LHCN-M2 (cell line): ENCODE results near the gene RSPO4. TPM values are rescaled to one million over a fixed set of nuclear protein-coding genes. Genes with fewer than 3 reads are reported as not detected.
A peak's percentile ranks its signal among the peaks of the same experiment; 100 is the strongest.
"Not testable (repeated sequence)": the region's sequence is repeated elsewhere in the genome, so short reads cannot be mapped to it uniquely, and the experiment has no call there.

Experiments
- DNase-seq: peaks from one replicate; pipeline ENCODE4 v3.0.0-alpha.2; 2012; ENCODE audit warnings: low read depth
- total RNA-seq: library from RNA; depleted of rRNA; stranded (reverse); fragments of >200 nt; gene quantifications from 2 replicates; pipeline ENCODE4 v1.2.3, GENCODE V29; 2014

Gene RSPO4
- total RNA-seq, 1 experiment from 2014 or later = not detected

GRCh38 chr20:1003920-1004697, 2.0 kb upstream of the RSPO4 start:
- DNase-seq = no peak

- DNase-seq = no peak
Observed at GRCh38 chr20:1002682-1003561, 811 bp upstream of the RSPO4 start.

GRCh38 chr20:1001116-1001515, 995 bp downstream of the RSPO4 start:
- DNase-seq = no peak

GRCh38 chr20:998231-998830, 3.8 kb downstream of the RSPO4 start:
- DNase-seq = no peak

- DNase-seq = no peak
Observed at GRCh38 chr20:997486-997885, 4.6 kb downstream of the RSPO4 start.

- no peak for DNase-seq
Observed at GRCh38 chr20:997016-997415, 5.1 kb downstream of the RSPO4 start.

DNA sequence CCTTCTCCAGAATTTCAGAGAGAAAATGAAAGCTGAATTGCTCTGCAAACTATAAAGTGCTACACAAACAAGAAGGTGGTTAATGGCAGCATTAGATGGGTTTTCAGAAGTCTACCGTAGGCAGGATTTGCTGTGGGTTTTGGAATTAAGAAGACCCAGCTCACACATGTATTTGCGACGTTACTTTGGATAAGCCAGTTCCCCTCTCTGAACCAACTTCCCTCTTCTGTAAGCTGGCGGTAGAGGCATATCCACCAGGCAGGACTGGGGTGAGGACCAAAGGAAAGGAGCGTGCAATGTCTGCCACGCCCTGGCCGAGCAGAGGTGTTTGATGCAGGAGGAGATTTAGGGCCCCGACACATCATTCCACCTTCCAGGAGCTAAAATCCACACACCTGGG, 6.9 kb downstream of the RSPO4 start:
- DNase-seq = no peak

DNA sequence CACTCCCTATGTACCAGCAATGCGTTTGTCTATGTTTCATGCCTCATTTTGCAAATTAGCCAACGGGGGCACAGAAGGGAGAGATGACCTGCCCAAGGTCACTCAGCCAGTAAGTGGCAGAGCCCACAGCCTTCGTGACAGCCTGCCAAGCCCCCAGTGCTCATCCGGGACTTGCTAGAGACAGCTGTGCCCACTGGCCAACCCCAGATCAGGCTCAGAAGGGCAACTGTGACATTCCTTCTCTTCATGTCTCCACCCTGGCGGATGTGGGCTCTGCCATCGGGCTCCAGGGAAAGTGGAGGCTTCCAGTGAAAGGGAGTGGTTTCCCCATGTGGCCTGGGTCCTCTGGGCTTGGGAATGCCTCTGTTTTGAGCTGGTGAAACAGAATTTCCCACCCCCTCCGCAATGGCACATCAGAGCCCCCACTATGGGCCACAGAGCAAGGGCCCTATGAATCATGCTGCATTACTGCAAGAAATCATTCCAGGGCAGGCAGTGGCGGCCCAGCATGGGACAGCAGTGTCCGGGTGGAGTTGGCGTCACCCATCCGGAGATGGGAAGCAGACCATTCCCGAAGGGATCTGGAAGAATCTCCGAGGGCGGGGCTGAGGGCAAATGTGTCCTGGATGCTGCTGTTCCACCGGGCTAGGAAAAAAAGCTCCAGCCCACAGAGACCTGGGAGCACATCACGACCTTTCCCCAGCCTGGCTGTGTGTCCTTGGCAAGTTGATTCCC, 9.1 kb downstream of the RSPO4 start:
- DNase-seq = no peak

- no peak for DNase-seq
Observed at GRCh38 chr20:991850-992249, 10.3 kb downstream of the RSPO4 start.

- no peak for DNase-seq
Observed at GRCh38 chr20:990293-990959, 11.7 kb downstream of the RSPO4 start.

DNA sequence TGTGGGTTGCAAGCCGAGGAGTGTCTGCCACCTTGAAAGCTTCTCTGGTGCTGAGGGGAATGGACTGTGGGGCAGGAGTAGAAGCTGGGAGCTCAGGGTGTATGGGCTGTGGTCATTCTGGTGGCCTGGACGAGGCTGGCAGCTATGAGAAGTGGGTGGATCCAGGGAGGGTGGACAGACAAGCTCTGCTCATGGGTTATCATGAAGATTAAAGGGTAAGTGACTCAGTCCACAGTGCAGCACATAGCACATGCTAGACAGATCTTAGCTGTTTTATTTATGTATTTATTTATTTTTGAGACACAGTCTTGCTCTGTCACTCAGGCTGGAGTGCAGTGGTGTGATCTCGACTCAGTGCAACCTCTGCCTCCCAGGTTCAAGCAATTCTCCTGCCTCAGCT, 13.8 kb downstream of the RSPO4 start:
- DNase-seq = no peak

GRCh38 chr20:987677-988076, 14.4 kb downstream of the RSPO4 start:
- DNase-seq = no peak

GRCh38 chr20:986733-987355, 15.3 kb downstream of the RSPO4 start:
- DNase-seq = no peak

GRCh38 chr20:984994-985393, 17.1 kb downstream of the RSPO4 start:
- DNase-seq = not testable (repeated sequence)

DNA sequence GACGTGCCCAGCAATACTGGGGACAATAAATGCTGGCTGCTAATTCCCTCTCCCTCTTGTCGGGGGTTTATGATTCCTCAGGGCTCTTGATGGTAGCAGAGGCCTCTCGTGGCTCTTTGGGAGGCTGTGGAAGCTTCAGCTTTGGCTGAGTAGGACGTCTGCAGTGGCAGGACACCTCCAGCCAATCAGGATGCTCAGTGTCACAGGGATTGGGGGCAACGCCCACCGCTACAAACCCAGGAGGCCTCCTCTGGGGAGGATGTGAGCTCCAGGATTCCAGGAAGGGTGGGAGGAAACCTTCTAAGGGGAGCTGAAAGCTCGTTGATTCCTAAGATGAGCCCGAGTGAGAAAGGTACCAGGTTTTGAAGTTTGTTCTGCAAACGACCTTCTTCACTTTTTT, 19.4 kb downstream of the RSPO4 start:
- DNase-seq = no peak

DNA sequence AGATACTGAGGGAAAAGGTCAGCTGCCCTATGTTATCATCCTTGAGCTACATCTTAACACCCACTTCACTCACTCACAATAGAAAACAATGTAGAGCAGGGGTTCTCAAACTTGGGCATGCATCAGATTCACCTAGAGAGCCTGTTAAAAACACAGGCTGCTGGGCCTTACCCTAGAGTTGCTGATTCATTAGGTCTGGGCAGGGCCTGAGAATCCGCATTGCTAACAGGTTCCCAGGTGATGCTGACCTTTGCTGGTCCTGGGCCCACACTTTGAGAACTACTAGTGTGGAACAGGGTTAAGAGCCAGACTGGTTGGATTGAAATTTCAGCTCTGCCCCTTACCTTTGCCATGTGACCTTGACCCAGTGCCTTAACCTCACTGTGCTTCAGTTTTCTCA, 25.1 kb downstream of the RSPO4 start:
- DNase-seq = no peak

GRCh38 chr20:976033-976432, 26.1 kb downstream of the RSPO4 start:
- DNase-seq = no peak

GRCh38 chr20:973785-974194, 28.3 kb downstream of the RSPO4 start:
- DNase-seq = peak; percentile 32

- no peak for DNase-seq
Observed at GRCh38 chr20:972256-972655, 29.9 kb downstream of the RSPO4 start.

GRCh38 chr20:971346-971745, 30.8 kb downstream of the RSPO4 start:
- DNase-seq = no peak

DNA sequence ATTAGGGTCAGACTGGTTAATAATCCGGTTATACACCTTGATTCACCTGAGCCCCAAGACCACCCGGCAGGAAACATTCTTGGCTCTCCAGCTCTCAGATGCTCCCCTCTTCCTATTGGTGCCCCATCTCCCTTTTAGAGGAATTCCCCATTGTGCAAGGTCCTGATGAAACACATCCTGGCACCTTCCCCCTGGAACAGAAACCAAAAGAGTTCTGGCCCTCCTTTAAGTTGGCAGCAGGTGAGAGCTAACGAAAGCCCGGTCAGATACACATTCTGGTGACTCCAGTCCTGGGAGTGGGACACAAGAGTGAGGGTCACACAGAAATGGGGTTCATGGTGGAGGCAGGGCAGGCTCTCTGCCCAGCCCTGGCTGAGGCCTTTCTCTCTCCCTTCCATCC, 32.2 kb downstream of the RSPO4 start:
- no peak for DNase-seq
